OCI-LY3 (cell line): ENCODE measurements around the gene CIAPIN1.

ENCODE experiments used
- EZH2phosphoT487 ChIP-seq: fragments of 200-600 bp; shearing (Covaris generic); IDR thresholded peaks from 2 replicates; pipeline ENCODE4 v1.6.1; 2018; ENCODE audit warnings: antibody characterized with exemption, mixed run types, low read depth
- TF ChIP-seq, protein P1 (sequence below): fragments of 200-600, 300-600 bp; sonication (generic); IDR thresholded peaks from 2 replicates; pipeline ENCODE4 v1.5.1; 2014; ENCODE audit warnings: antibody characterized with exemption, low read length, low read depth

DNA sequence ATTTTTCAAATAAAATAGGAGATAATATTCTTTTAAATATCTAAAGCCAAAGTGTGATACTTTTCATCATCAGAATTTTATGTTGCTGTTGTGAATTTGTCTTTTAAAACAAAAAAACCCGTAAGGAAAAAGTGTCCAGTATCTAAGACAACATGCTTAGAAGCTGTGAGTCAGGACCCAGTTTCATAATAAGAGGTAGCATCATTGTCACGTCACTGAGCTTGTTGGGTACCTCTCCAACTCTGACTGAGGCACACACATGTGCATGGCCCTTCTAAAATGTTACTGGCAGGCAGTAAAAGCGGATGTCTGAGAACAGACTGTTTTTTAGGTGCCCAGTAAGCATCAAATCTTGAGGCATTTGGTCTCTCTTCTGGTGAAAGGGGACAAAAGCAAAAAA is 2.5 kb downstream of the CIAPIN1 start:
- TF ChIP-seq, protein P1, sequence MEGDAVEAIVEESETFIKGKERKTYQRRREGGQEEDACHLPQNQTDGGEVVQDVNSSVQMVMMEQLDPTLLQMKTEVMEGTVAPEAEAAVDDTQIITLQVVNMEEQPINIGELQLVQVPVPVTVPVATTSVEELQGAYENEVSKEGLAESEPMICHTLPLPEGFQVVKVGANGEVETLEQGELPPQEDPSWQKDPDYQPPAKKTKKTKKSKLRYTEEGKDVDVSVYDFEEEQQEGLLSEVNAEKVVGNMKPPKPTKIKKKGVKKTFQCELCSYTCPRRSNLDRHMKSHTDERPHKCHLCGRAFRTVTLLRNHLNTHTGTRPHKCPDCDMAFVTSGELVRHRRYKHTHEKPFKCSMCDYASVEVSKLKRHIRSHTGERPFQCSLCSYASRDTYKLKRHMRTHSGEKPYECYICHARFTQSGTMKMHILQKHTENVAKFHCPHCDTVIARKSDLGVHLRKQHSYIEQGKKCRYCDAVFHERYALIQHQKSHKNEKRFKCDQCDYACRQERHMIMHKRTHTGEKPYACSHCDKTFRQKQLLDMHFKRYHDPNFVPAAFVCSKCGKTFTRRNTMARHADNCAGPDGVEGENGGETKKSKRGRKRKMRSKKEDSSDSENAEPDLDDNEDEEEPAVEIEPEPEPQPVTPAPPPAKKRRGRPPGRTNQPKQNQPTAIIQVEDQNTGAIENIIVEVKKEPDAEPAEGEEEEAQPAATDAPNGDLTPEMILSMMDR: no peak
- no peak for TF ChIP-seq EZH2phosphoT487
